ENCODE results near the gene RTEL1. TPM values are rescaled to one million over a fixed set of nuclear protein-coding genes. Genes with fewer than 3 reads are reported as not detected.
"Not testable (repeated sequence)": the region's sequence is repeated elsewhere in the genome, so short reads cannot be mapped to it uniquely, and the experiment has no call there.

Gene RTEL1
- total RNA-seq: 54.4 and 55.5 TPM in 2 replicates

GRCh38 chr20:63657937-63658748 is at the start of gene RTEL1:
TSS of gene RTEL1 (plus strand) at chr20:63658312. CDS start at chr20:63659403, 1,091 bp downstream.
- peak; percentile 87 for DNase-seq (ENCODE audit: low spot score)
- Mint-ChIP-seq H3K36me3 (ENCODE audit: low read depth) (peaks cover 9% of the 10 kb centered on the region), H3K9me3 (no peaks in the 10 kb centered on the region), H3K4me1 (ENCODE audit: low read depth) (peaks cover 41% of the 10 kb centered on the region), H3K27me3 (ENCODE audit: insufficient read depth) (peaks cover 7% of the 10 kb centered on the region), H3K27ac (peak within 1 kb of the TSS; percentile 95), H3K4me3 (peak within 1 kb of the TSS; percentile 94)
- intact Hi-C loops (cut with micrococcal nuclease): loop anchor here (1.0 to 5.0 kb wide), 7 partner anchors 30 to 419 kb away; partner anchors contain the start of genes ARFRP1, RGS19, TPD52L2 and UCKL1

- intact Hi-C loops (cut with micrococcal nuclease): no loop called here
- Mint-ChIP-seq H3K27me3 (ENCODE audit: insufficient read depth) (no peaks in the 10 kb centered on the region), H3K4me3 (no peak overlapping the region), H3K9me3 (no peaks in the 10 kb centered on the region), H3K36me3 (ENCODE audit: low read depth) (peaks cover 19% of the 10 kb centered on the region), H3K27ac (no peak overlapping the region), H3K4me1 (ENCODE audit: low read depth) (no peaks in the 10 kb centered on the region)
- DNase-seq (ENCODE audit: low spot score): no peak
Measured at GRCh38 chr20:63610581-63611435, 47.3 kb upstream of the RTEL1 start.

- Mint-ChIP-seq H3K9me3 (no peaks in the 10 kb centered on the region), H3K27ac (no peak overlapping the region), H3K4me3 (no peak overlapping the region), H3K4me1 (ENCODE audit: low read depth) (no peaks in the 10 kb centered on the region), H3K27me3 (ENCODE audit: insufficient read depth) (no peaks in the 10 kb centered on the region), H3K36me3 (ENCODE audit: low read depth) (peaks cover 22% of the 10 kb centered on the region)
- intact Hi-C loops (cut with micrococcal nuclease): no loop called here
- DNase-seq (ENCODE audit: low spot score): no peak
Measured at GRCh38 chr20:63611646-63612045, 46.5 kb upstream of the RTEL1 start.

GRCh38 chr20:63612276-63612931 is 45.7 kb upstream of the RTEL1 start:
- intact Hi-C loops (cut with micrococcal nuclease): no loop called here
- no peak for DNase-seq (ENCODE audit: low spot score)
- H3K36me3 Mint-ChIP-seq (ENCODE audit: low read depth): peaks cover 26% of the 10 kb centered on the region
- no peaks in the 10 kb centered on the region for H3K4me1 Mint-ChIP-seq (ENCODE audit: low read depth)
- no peaks in the 10 kb centered on the region for H3K27me3 Mint-ChIP-seq (ENCODE audit: insufficient read depth)
- H3K27ac Mint-ChIP-seq: no peak overlapping the region
- H3K9me3 Mint-ChIP-seq: no peaks in the 10 kb centered on the region
- H3K4me3 Mint-ChIP-seq: no peak overlapping the region

GRCh38 chr20:63613863-63614594 is 44.1 kb upstream of the RTEL1 start:
- H3K9me3 Mint-ChIP-seq; DNase-seq (ENCODE audit: low spot score); H3K4me3 Mint-ChIP-seq; H3K27ac Mint-ChIP-seq; H3K27me3 Mint-ChIP-seq (ENCODE audit: insufficient read depth); intact Hi-C loops (cut with micrococcal nuclease); H3K4me1 Mint-ChIP-seq (ENCODE audit: low read depth): not testable (repeated sequence)
- H3K36me3 Mint-ChIP-seq (ENCODE audit: low read depth): peaks cover 32% of the 10 kb centered on the region

- Mint-ChIP-seq H3K36me3 (ENCODE audit: low read depth) (peaks cover 30% of the 10 kb centered on the region), H3K27ac (no peak overlapping the region), H3K27me3 (ENCODE audit: insufficient read depth) (no peaks in the 10 kb centered on the region), H3K4me1 (ENCODE audit: low read depth) (peaks cover 7% of the 10 kb centered on the region), H3K4me3 (no peak overlapping the region), H3K9me3 (no peaks in the 10 kb centered on the region)
- intact Hi-C loops (cut with micrococcal nuclease): no loop called here
- DNase-seq (ENCODE audit: low spot score): no peak
Measured at GRCh38 chr20:63617092-63617875, 40.8 kb upstream of the RTEL1 start.

GRCh38 chr20:63617876-63618265 is 40.2 kb upstream of the RTEL1 start:
- Mint-ChIP-seq H3K4me1 (ENCODE audit: low read depth) (peaks cover 13% of the 10 kb centered on the region), H3K27me3 (ENCODE audit: insufficient read depth) (no peaks in the 10 kb centered on the region), H3K36me3 (ENCODE audit: low read depth) (peaks cover 32% of the 10 kb centered on the region), H3K9me3 (no peaks in the 10 kb centered on the region), H3K27ac (no peak overlapping the region), H3K4me3 (no peak overlapping the region)
- intact Hi-C loops (cut with micrococcal nuclease): no loop called here
- no peak for DNase-seq (ENCODE audit: low spot score)

- peaks cover 29% of the 10 kb centered on the region for H3K36me3 Mint-ChIP-seq (ENCODE audit: low read depth)
- H3K4me1 Mint-ChIP-seq (ENCODE audit: low read depth): peaks cover 13% of the 10 kb centered on the region
- H3K27ac Mint-ChIP-seq: no peak overlapping the region
- intact Hi-C loops (cut with micrococcal nuclease): no loop called here
- H3K4me3 Mint-ChIP-seq: no peak overlapping the region
- H3K9me3 Mint-ChIP-seq: no peaks in the 10 kb centered on the region
- H3K27me3 Mint-ChIP-seq (ENCODE audit: insufficient read depth): no peaks in the 10 kb centered on the region
- no peak for DNase-seq (ENCODE audit: low spot score)
Measured at GRCh38 chr20:63618291-63618980, 39.7 kb upstream of the RTEL1 start.

GRCh38 chr20:63619086-63619485 is 39.0 kb upstream of the RTEL1 start:
- no peaks in the 10 kb centered on the region for H3K9me3 Mint-ChIP-seq
- H3K4me3 Mint-ChIP-seq: no peak overlapping the region

GRCh38 chr20:63619505-63619904 is 38.6 kb upstream of the RTEL1 start:
- no peaks in the 10 kb centered on the region for H3K9me3 Mint-ChIP-seq
- intact Hi-C loops (cut with micrococcal nuclease): no loop called here
- peaks cover 25% of the 10 kb centered on the region for H3K36me3 Mint-ChIP-seq (ENCODE audit: low read depth)
- H3K4me3 Mint-ChIP-seq: no peak overlapping the region
- no peaks in the 10 kb centered on the region for H3K27me3 Mint-ChIP-seq (ENCODE audit: insufficient read depth)
- H3K27ac Mint-ChIP-seq: no peak overlapping the region
- H3K4me1 Mint-ChIP-seq (ENCODE audit: low read depth): peaks cover 13% of the 10 kb centered on the region
- no peak for DNase-seq (ENCODE audit: low spot score)

More at GRCh38 chr20:63619086-63619485, 39.0 kb upstream of the RTEL1 start:
- Mint-ChIP-seq H3K27ac (no peak overlapping the region), H3K4me1 (ENCODE audit: low read depth) (peaks cover 13% of the 10 kb centered on the region), H3K27me3 (ENCODE audit: insufficient read depth) (no peaks in the 10 kb centered on the region), H3K36me3 (ENCODE audit: low read depth) (peaks cover 27% of the 10 kb centered on the region)
- intact Hi-C loops (cut with micrococcal nuclease): no loop called here
- DNase-seq (ENCODE audit: low spot score): no peak

- H3K27ac Mint-ChIP-seq: peak overlapping the region; percentile 44
- intact Hi-C loops (cut with micrococcal nuclease): no loop called here
- no peak overlapping the region for H3K4me3 Mint-ChIP-seq
- H3K9me3 Mint-ChIP-seq: no peaks in the 10 kb centered on the region
- no peak for DNase-seq (ENCODE audit: low spot score)
- peaks cover 17% of the 10 kb centered on the region for H3K36me3 Mint-ChIP-seq (ENCODE audit: low read depth)
- H3K4me1 Mint-ChIP-seq (ENCODE audit: low read depth): peaks cover 18% of the 10 kb centered on the region
- no peaks in the 10 kb centered on the region for H3K27me3 Mint-ChIP-seq (ENCODE audit: insufficient read depth)
Measured at GRCh38 chr20:63620991-63621390, 37.1 kb upstream of the RTEL1 start.
